ENCODE measurements around the gene COL4A6.
"Not testable (repeated sequence)": the region's sequence is repeated elsewhere in the genome, so short reads cannot be mapped to it uniquely, and the experiment has no call there.

Gene COL4A6

DNA sequence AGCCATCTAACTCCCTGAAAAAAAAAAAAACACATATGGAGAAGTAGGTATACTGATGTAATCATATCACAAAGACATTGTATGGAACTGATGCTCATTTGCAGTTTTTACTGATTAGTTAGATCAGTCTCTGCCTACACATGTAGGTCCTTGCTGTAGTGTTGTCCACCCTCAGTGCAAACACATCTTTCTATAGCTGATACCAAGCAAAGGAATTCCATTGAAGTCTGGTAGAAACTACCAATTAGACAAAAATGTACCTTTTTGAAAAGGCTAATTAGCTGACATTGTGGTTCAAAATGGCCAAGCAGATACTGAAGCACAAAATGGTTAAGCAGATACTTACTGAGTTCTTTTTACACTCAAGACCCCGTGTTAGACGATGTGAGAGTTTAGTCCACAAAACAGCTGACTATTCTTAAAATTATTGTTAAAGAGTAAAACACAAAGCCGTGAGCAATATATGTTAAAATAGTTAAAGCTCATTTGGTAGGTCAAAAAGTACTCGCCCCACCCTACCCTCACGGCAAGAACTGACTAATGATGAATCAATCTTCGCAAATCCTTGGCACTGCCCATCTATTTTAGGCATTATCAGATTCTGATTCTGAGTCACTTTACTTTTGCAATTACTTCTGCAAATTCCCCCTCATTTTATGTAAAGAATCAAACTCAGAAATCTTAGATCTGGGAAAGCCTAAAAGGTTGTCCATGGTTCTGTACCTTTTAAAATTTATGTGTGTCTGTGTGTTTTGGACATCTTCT is 40.4 kb downstream of the COL4A6 start:
- DNase-seq = no peak

DNA sequence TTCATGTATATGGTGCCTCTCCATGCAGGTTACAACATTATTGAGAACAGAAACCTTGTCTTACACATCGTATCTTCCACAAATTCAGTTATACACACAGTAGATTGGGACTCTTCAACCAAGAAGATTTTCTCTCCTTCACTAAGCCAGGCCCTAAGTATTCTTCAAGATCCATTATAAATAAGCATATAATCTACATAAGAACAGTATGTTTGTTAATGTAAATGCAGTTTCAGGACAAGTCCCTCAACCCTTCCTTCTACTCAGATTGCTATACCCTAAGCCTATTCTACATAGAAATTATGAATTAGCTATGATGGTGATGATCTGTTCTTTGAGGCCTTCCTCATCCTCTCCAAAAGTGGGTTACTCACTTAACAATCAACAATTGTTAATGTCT is 41.2 kb downstream of the COL4A6 start:
- no peak for DNase-seq

DNA sequence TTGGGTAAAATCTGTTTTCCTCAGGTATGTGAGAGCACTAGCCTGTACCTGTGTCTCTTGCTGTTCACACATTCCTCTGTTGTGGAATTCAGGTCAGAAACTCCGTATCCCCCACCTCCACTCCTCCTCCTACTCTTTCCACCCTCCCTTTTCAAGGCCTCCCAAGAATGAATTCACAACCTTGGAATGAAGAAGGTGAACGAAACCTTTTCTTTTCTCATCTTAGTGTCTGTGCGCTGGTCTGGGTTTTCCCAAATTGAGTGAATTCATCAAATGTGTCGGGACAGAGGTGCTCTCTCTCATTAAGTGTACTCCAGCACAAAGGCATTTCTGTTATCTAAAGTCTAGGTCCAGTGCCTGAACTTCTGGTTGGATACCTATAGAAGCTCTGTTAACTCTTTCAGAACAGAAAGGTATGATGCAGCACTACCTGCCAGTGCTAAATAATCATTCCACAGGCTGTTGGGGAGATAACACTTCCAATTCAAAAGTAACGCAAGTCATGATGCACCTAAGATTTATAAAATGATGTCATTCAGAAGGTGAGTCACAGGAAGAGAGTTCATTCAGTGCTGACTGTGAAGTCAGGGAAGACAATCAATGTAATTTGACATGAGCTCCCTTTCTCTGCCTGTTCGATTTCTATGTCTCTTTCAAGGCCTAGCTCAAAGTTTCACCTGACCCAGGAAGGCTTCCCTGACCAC is 41.9 kb downstream of the COL4A6 start:
- DNase-seq = no peak

DNA sequence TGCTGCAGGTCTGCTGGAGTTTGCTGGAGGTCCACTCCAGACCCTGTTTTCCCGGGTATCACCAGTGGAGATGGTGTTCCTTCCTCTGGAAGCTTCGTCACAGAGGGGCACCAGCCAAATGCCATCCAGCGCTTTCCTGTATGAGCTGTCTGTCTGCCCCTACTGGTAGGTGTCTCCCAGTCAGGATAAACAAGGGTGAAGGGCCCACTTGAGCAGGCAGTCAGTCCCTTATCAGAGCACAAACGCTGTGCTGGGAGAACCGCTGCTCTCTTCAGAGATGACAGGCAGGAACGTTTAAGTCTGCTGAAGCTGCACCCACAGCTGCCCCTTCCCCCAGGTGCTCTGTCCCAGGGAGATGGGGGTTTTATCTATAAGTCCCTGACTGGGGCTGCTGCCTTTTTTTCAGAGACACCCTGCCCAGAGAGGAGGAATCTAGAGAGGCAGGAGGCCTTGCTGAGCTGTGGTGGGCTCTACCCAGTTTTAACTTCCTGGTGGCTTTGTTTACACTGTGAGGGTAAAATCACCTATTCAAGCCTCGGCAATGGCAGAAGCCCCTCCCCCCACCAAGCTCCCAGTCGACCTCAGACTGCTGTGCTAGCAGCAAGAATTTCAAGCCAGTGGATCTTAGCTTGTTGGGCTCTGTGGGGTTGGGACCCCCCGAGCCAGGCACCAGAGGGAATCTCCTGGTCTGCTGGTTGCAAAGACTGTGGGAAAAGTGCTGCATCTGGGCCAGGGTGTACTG is 47.1 kb downstream of the COL4A6 start:
- DNase-seq = not testable (repeated sequence)

DNA sequence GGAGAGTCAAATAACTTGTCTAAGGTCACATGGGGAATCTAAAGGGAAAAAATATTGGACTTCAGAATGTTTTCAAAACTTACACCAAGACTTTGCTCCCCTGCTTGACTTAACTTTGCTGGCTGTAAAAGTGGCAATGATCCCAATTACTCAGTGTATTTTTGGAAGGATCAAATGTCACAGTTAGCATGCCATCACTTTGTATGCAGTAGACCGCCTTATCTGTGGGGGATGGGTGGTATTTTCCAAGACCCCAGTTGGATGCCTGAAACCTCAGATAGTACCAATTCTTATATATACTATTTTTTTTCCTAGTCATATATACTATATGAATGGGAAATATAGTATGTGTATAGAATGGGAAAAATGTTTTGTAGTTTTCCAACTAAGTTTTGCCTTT is 53.4 kb downstream of the COL4A6 start:
- no peak for DNase-seq

DNA sequence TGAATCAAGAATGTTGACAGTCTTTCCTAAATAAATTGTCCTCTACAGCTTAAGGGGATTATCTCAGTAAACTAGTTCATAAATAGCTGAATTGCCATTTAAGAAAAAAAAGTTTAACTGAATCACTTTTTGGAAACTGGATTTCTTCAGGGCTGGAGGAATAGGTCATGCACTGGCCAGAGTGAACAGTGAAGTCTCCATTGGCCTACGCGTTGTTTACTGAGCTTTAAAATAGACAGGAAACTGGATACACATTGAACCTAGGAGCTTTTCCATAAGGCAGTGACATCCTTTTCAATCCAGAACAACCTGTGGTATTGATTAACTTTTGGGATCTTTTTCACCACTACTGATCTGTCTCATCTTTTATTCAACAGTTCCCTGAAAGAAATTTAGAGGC is 58.0 kb downstream of the COL4A6 start:
- DNase-seq = no peak

DNA sequence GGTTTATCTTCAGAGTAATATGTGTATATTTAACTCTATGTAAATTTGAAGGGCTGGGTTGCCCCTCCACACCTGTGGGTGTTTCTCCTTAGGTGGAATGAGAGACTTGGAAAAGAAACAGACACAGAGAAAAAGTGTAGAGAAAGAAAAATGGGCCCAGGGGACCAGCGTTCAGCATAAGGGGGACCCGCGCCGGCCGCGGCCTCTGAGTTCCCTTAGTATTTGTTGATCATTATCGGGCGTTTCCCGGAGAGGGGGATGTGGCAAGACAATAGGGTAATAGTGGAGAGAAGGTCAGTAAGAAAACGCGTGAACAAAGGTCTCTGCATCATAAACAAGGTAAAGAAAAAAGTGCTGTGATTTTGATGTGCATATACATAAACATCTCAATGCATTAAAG is 61.4 kb downstream of the COL4A6 start:
- DNase-seq = not testable (repeated sequence)

DNA sequence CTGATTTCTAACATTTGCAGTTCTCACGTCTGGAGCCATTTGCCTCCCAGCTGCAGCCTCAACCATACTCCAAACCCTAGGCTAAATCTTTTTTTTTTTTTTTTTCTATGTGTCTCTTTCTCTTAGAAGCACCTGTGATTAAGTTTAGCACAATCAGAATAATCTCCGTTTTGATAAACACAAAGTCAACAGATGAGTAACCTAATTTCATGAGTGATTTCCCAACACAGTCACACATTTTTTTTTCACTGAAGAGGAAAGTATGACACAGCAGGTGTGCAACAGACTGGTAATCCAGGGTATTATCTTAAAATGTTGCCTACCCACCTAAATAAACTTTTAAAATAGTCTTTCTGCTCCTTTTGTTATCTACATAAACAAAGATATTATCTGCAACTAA is 62.6 kb downstream of the COL4A6 start:
- not testable (repeated sequence) for DNase-seq

DNA sequence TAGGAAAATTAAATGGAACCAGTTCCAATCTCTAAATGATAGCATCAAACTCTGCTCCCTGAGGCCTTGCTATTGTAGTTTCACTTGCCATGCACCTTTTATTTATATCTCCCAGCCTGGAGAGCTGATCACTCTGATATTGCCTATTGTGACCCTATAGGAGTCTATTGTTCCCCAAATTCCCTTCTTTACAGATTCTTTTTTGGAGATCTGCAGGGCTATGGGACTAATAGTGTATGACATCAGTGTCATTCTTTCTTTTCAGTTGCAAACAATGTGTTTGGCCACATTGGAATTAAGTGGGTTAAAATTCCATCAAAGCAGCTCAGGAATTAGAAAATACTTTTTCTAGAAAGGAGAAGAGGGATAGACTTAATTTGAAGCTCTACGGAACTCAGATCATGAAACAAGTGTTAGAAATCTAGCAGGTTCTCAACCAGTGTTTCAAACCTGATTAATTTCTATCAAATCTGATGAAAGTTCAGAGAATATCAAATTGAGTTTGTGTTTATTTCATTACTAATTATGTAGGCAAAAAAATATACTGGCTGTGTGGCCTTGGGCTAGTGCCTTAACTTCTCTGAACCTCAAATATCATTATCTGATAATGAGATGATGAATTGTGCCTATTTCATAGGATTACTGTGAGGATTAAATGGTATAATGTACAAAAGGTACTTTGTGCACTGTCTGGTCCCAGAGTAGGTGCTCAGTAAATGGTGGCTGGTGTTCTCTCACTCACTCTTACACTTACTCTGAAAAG is 71.4 kb downstream of the COL4A6 start:
- no peak for DNase-seq

DNA sequence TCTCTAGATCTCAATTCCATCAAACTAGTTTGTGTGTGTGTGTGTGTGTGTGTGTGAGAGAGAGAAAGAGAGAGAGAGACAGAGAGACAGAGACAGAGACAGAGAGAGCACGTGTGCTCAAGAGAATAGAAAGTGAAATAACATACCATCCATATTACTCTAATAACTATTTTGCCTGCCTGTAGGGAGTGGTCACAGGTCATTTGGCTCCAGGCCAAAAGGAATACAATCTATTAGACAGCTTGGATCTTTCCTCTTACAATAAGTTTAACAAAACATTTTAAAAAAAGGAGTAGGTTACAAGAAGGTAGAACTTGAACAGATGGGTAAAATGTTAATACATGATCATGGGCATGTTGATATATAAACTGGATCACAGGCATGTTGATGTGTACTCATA is 76.2 kb downstream of the COL4A6 start:
- DNase-seq = no peak

DNA sequence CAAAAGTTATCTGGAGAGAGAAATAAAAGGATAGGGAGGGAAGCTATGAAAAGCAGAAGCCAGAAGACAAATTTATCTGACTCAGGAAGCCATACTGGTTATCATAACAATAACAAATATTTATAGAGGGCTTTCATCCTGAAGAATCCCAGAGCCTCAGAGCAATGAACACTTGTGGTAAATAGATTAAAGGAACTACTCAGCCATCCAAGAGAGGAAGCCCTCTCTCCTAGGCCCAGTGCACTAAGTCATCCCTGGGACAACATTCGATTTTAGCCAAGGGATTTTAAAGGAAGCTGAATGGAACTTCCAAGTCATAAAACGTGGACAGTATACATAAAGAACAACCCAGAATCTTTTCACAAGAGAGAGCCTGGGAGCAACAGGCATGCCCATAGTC is 76.9 kb downstream of the COL4A6 start:
- no peak for DNase-seq

DNA sequence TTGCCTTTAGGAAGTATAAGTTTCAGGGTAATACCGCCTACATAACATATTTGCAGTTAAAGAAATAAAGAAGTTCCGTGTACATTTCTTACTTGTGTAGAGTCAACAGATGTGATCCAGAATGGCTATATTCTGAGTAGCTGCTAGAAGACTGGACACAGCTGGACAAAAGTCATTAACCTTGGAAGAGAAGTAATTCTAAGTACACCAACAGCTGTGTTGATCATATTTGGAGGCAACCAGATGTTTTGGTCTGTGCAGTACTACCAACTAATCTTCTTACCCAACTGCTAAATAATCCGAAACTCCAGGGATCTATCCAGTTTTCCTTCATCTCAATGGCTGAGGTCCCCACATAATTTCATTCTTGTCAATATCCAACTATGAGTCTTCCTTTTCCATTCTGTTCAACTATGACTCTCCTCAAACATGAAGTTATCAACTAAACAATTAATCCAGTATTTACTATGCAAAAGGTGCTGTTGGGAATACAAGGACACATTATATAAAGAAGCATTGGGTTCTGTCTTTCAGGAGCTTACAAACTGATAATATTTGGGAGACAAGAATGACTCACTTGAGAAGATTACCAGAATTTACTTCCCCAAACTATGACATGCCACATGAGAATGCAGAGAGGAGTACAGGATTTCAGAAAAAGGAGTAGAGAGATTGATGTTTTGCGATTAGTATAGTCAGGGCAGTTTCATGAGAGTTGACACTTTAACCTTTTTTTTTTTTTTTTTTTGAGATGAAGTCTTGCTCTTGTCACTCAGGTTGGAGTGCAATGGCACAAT is 78.2 kb downstream of the COL4A6 start:
- no peak for DNase-seq

DNA sequence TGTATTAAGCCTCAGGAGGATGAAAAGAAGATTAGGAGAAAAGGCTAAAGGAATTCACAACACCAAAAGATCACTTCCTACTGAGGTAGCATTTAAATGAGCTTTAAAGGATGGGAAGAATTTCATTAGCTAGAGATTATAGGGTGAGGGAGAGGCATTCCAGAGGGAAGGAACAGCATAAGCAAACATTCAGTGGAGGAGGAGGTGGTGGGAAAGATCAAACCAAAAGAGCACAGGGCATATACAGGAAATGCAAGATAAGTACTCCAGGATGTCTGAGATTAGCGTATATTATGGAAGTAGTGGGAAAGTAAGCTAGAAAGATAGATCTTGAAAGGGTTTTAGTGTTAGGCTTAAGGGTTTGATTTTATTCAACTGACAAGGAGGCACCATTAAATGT is 84.8 kb downstream of the COL4A6 start:
- DNase-seq = no peak

DNA sequence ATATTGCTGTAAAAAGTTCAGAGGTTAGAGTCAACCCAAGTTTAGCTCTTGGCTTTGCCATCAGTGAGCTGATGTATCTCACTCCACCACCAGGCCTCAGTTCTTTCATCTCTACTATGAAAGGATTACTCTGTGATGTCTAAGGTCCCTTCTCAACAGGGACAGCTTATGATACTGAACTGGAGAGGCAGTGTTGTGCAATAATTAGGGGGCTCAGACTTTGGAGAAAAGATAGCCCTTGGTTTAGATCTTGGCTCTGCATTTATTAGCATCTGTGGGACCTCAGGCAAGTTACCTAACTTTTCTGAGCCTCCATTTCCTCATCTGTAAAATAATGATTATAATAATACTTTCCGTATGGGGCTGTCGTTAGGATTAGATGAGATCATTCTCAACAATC is 89.0 kb downstream of the COL4A6 start:
- DNase-seq = no peak

DNA sequence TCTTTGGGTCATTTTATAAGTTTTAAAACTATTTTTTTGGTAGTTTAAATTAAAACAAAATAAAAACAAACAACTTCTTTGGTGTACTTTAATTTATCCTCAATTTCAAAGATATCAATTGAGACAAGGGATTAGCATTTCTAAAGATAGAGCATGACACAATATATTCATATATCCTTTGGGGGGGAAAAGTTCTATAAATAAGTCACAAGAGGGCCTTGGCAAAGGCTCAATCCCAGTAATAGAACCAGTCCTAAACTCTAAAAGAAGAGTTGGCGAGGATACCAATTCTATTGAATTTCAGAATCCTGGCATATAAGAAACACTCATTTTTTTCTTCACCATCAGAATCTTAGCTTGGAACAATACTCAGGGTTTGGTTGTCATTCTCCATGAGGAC is 89.7 kb downstream of the COL4A6 start:
- DNase-seq = no peak

DNA sequence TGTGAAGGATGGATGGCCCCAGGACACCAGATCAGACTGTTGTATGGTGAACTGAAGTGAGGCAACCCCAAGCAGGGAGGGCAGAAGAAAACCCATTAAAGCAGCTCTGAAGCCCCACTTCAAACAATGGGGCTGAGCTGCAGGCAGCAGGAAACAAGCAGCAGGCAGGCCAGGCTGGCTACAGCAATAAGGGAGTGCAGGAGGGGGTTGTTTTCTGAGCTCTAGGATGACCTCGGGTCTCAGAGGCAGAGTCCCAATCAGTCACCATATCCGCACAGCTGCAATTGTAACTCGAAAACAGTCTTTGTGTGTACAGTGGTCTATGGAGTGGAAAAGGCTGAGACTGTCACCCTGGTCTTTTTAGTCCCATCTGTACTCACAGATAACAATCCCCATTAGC is 90.4 kb downstream of the COL4A6 start:
- no peak for DNase-seq

DNA sequence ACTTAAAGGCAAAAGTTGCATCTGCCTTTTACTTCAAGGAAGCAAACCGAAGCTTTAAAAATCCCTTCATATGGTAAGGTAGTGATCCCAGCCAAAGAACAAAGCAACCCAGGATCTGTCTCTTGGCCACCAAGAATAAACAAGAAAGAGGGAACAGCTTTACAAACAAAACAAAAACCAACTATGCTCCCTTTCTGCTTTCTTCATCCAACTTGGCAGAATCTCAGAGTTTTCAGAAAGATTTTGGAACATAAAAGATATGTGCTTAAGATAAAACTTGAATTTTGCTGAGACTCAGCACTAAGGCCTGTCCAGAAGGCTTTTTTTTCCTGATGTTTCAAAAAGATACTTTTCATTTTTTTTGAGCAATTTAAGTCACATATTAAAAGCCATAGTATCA is 94.0 kb downstream of the COL4A6 start:
- DNase-seq = no peak

DNA sequence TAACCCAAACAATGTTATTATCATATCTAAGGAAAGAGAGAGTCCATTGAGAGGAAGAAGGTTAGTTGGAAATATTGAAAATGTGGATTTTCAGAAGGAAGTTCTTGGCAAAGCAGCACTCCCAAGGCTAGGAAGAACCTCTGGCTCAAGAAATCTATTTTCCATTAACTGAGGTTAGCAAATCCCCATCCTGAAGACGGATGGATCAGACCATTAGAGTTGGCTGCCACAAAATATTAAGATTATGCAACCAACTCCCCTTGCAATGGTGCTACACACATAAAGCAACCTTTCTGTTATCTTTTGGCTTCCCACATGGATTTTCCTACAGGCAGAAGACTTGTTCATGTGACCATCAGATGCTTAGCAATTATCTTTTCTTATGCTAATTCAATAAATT is 96.3 kb downstream of the COL4A6 start:
- DNase-seq = no peak

DNA sequence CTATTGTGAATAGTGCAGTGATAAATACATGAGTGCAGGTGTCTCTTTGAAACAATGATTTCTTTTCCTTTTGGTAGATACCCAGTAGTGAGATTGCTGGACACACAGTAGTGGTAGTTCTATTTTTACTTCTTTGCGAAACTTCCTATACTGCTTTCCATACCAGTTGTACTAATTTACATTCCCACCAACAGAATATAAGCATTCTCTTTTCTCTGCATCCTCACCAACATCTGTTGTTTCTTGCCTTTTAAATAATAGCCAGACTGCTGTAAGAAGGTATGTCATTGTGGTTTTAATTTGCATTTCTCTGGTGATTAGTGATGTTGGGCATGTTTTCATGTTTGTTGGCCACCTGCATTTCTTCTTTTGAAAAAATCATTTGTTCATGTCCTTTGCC is 105.9 kb downstream of the COL4A6 start:
- no peak for DNase-seq

DNA sequence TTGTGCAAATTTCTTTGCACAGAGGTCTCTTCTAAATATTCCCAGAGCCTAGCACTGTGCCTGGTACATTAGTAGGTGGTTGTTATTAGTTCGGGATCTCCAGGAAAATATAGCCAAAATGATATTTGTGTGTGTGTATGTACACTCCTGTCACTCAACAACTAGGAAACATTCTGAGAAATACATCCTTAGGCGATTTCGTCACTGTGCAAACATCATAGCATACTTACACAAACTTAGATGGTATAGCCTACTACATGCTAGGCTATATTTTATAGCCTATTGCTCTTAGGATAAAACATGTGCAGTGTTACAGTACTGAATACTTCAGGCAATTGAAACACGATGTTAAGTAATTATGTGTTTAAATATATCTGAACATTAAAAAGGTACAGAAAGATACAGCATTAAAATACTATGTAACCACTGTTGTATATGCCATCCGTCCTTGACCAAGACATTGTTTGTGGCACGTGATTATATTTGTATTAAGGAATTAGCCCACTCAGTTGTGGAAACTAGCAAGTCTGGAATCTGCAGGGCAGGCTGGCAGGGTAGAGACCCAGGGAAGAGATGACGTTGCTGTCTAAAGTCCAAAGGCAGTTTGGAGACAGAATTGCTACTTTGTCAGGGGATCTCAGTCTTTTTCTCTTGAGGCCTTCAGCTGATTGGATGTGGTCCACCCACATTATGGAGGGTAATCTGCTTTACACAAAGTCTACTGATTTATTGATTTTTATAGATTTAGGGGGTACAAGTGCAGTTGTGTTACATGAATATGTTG is 106.9 kb downstream of the COL4A6 start:
- DNase-seq = no peak

DNA sequence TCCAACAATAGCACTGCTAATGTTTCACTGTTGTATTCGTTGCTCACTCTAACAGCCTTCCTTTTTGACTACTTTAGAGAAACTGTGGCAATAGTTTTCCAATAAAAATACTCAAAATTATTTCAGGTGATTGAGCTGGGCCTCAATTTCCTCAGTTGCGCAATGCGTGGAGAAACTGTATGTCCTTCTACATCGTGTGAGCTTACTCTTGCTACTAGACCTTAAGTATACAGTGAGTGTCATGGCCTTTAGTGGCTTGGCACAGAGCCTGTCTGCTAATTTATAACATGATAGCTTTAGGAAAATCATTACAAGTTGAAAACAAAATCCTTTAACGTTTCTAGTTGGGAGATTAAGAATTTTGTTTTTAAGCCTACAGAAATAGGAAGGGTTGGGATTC is 114.5 kb downstream of the COL4A6 start:
- no peak for DNase-seq

DNA sequence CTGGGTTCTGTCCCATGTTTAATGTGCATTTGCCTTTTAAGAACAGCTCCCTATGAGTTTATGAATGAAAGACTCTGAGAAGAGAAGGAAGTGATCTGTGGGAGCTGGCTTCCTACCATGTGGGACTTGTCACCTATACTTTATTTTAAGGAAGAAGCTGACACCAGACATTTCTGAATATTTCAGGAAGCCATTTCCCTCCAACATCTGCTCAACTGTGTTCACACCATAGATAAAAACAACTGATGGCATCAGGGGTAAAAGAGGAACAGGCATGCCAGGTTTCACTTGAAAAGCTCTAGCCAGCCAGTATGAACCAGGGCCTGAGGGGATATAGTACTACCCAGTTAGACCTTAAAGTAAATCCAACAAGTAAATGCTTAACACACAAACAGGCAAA is 116.0 kb downstream of the COL4A6 start:
- no peak for DNase-seq
